ENCODE data around the gene PRDM10. TPM values are rescaled to one million over a fixed set of nuclear protein-coding genes. Genes with fewer than 3 reads are reported as not detected.

PRDM10 gene, protein sequence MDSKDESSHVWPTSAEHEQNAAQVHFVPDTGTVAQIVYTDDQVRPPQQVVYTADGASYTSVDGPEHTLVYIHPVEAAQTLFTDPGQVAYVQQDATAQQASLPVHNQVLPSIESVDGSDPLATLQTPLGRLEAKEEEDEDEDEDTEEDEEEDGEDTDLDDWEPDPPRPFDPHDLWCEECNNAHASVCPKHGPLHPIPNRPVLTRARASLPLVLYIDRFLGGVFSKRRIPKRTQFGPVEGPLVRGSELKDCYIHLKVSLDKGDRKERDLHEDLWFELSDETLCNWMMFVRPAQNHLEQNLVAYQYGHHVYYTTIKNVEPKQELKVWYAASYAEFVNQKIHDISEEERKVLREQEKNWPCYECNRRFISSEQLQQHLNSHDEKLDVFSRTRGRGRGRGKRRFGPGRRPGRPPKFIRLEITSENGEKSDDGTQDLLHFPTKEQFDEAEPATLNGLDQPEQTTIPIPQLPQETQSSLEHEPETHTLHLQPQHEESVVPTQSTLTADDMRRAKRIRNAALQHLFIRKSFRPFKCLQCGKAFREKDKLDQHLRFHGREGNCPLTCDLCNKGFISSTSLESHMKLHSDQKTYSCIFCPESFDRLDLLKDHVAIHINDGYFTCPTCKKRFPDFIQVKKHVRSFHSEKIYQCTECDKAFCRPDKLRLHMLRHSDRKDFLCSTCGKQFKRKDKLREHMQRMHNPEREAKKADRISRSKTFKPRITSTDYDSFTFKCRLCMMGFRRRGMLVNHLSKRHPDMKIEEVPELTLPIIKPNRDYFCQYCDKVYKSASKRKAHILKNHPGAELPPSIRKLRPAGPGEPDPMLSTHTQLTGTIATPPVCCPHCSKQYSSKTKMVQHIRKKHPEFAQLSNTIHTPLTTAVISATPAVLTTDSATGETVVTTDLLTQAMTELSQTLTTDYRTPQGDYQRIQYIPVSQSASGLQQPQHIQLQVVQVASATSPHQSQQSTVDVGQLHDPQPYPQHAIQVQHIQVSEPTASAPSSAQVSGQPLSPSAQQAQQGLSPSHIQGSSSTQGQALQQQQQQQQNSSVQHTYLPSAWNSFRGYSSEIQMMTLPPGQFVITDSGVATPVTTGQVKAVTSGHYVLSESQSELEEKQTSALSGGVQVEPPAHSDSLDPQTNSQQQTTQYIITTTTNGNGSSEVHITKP
- 10 to 100 TPM; 11.3 to 22.4 (median 15.5) TPM for total RNA-seq

DNA sequence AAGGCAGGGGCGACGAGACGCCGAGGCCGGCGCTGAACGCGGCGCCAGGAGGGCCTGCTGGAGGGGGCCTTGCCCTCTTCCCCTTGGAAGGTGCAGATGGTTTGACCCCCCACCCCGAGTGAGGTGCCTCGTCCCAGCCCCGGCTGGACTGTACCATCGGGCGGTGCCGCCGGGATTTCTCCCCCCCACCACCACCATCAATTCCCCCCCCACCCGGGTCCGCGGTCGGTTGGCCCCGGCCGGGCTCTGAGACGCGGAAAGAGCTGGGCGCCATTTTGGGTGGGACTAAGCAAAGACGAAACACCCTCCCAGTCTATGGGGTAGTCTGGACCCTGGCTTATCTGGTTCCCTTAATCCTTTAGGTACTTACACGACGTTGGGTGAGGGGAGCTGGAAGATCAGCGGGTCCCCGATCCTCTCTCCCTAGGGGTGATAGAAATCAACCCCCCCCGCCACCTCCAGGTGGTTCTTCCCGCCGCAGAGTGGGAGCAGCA, at the start of gene PRDM10:
Gene PRDM10, minus strand, starts transcription at position 484 of the 494 bp plus-strand sequence. CDS start 41,871 bp downstream, outside the sequence.
- 0% methylated on average over 3 to 21 of the region's 33 CpGs for WGBS, 2 donors (ENCODE audit: low coverage in 1 of 2)
- H3K9me3 ChIP-seq: no peaks in the 10 kb centered on the region
- H3K36me3 ChIP-seq: no peaks in the 10 kb centered on the region
- peak; percentile 93 for DNase-seq
- in situ Hi-C loops (cut with MboI; ENCODE audit: low pct_ligation_motif_present in 1 of 4, low pct_unique_long_range_greater_than_20kb in 1 of 4, low sequenced_read_pairs in 3 of 4): loop anchor here in 3 of 4 donors (10.0 kb wide), 1 partner anchor 62 kb away; the partner anchor contains the start of gene APLP2 (in 3 of the 3)
- TF ChIP-seq POLR2AphosphoS5 (IDR thresholded peaks at IDR 0.05): peak; percentile 47 to 69 (median 67)
- TF ChIP-seq, protein P1, sequence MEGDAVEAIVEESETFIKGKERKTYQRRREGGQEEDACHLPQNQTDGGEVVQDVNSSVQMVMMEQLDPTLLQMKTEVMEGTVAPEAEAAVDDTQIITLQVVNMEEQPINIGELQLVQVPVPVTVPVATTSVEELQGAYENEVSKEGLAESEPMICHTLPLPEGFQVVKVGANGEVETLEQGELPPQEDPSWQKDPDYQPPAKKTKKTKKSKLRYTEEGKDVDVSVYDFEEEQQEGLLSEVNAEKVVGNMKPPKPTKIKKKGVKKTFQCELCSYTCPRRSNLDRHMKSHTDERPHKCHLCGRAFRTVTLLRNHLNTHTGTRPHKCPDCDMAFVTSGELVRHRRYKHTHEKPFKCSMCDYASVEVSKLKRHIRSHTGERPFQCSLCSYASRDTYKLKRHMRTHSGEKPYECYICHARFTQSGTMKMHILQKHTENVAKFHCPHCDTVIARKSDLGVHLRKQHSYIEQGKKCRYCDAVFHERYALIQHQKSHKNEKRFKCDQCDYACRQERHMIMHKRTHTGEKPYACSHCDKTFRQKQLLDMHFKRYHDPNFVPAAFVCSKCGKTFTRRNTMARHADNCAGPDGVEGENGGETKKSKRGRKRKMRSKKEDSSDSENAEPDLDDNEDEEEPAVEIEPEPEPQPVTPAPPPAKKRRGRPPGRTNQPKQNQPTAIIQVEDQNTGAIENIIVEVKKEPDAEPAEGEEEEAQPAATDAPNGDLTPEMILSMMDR (IDR thresholded peaks at IDR 0.05): peak in 2 of 5 experiments; percentile 37 to 60
- TF ChIP-seq POLR2A (IDR thresholded peaks at IDR 0.05): no peak
- no peak for TF ChIP-seq EP300 (IDR thresholded peaks at IDR 0.05; ENCODE audit: low read depth)
- peaks cover 20 to 46% (median 40%) of the 10 kb centered on the region in 4 donors for H3K4me1 ChIP-seq
- H3K4me3 ChIP-seq: peak within 1 kb of the TSS; percentile 74 to 86 (median 80)
- intact Hi-C loops (cut with DNase I; ENCODE audit: low total_unique reads): loop anchor here (2.0 to 10.0 kb wide), 2 partner anchors 68 to 122 kb away; no protein-coding TSS in a partner anchor
- H3K27me3 ChIP-seq: no peaks in the 10 kb centered on the region
- H3K27ac ChIP-seq: peak within 1 kb of the TSS; percentile 99 to 100 (median 100)

DNA sequence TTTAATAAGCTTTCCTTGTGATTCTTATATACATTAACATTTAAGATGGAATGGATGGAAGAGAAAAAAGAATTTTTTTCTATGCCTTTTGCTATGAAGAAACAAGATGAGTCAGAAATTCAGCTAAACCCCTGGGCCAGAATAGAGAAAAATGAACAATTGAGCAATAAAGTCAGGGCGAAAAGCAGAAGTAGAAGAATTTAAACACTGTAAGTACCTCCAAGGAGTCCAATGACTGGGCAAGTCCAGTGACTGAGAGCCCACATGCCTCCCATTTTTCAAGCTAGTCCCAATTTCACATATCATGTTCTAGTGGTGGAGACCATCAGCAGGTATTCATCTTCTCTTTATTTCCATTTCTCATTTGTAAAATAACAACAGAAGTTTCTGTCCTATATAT, 48.4 kb upstream of the PRDM10 start:
- WGBS, 2 donors (ENCODE audit: low coverage in 1 of 2): 50 to 83% methylated on average over 1 of the region's 1 CpG
- Histone ChIP-seq H3K36me3 (no peaks in the 10 kb centered on the region), H3K4me3 (no peak overlapping the region), H3K4me1 (peaks cover 0 to 25% (median 4%) of the 10 kb centered on the region in 4 donors), H3K27me3 (no peaks in the 10 kb centered on the region), H3K27ac (no peak overlapping the region), H3K9me3 (no peaks in the 10 kb centered on the region)
- in situ Hi-C loops (cut with MboI; ENCODE audit: low pct_ligation_motif_present in 1 of 4, low pct_unique_long_range_greater_than_20kb in 1 of 4, low sequenced_read_pairs in 3 of 4) (no loop called here), intact Hi-C loops (cut with DNase I; ENCODE audit: low total_unique reads) (no loop called here)
- no peak for TF ChIP-seq POLR2A (IDR thresholded peaks at IDR 0.05)
- TF ChIP-seq, protein P1 (IDR thresholded peaks at IDR 0.05): no peak
- TF ChIP-seq POLR2AphosphoS5 (IDR thresholded peaks at IDR 0.05): no peak
- no peak for TF ChIP-seq EP300 (IDR thresholded peaks at IDR 0.05; ENCODE audit: low read depth)
- DNase-seq: no peak

DNA sequence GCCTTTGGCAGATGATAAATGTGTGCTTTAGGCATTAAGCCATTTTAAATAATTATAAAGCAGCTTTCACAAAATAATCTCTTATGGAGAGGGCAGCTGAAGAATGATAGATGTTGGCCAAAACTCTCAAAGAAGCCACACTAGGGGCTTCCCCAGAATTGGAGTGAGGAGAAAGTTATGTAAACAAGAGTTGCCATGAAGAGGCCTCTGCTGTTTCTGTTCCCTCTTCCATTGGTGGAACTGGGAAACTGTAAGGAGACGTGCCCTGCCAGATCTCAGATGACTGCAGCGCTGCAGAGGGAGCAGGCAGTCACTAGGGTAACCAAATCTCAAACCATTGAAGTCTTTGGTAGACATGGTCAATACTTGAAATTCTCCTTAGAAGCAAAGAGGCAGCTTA, 47.6 kb upstream of the PRDM10 start:
- intact Hi-C loops (cut with DNase I; ENCODE audit: low total_unique reads) (no loop called here), in situ Hi-C loops (cut with MboI; ENCODE audit: low pct_ligation_motif_present in 1 of 4, low pct_unique_long_range_greater_than_20kb in 1 of 4, low sequenced_read_pairs in 3 of 4) (no loop called here)
- no peaks in the 10 kb centered on the region for H3K27me3 ChIP-seq
- H3K27ac ChIP-seq: peak overlapping the region in 2 of 4 donors; percentile 9 to 18
- no peak for DNase-seq
- no peaks in the 10 kb centered on the region for H3K9me3 ChIP-seq
- no peak overlapping the region for H3K4me3 ChIP-seq
- H3K4me1 ChIP-seq: peaks cover 0 to 25% (median 4%) of the 10 kb centered on the region in 4 donors
- TF ChIP-seq, protein P1 (IDR thresholded peaks at IDR 0.05): no peak
- TF ChIP-seq POLR2AphosphoS5 (IDR thresholded peaks at IDR 0.05): no peak
- TF ChIP-seq POLR2A (IDR thresholded peaks at IDR 0.05): no peak
- TF ChIP-seq EP300 (IDR thresholded peaks at IDR 0.05; ENCODE audit: low read depth): no peak
- 52% methylated on average over 2 of the region's 2 CpGs; no CpG with 5 or more reads in 1 of the 2 donors for WGBS, 2 donors (ENCODE audit: low coverage in 1 of 2)
- no peaks in the 10 kb centered on the region for H3K36me3 ChIP-seq
